Measurements from ENCODE around the gene MORN4.
"Not testable (repeated sequence)": the region's sequence is repeated elsewhere in the genome, so short reads cannot be mapped to it uniquely, and the experiment has no call there.

Gene MORN4

GRCh38 chr10:97598407-97599271 is 34.7 kb downstream of the MORN4 start:
- DNase-seq (ENCODE audit: low read depth in 2 of 2, low spot score in 1 of 2) = no peak

- DNase-seq (ENCODE audit: low read depth in 2 of 2, low spot score in 1 of 2) = no peak
These were observed 35.5 kb downstream of the MORN4 start for GRCh38 chr10:97597778-97598177.

- DNase-seq (ENCODE audit: low read depth in 2 of 2, low spot score in 1 of 2) = no peak
These were observed 36.9 kb downstream of the MORN4 start for GRCh38 chr10:97596101-97597082.

- DNase-seq (ENCODE audit: low read depth in 2 of 2, low spot score in 1 of 2) = no peak
These were observed 39.9 kb downstream of the MORN4 start for GRCh38 chr10:97593421-97593820.

- DNase-seq (ENCODE audit: low read depth in 2 of 2, low spot score in 1 of 2) = no peak
These were observed 42.4 kb downstream of the MORN4 start for GRCh38 chr10:97590748-97591495.

- no peak for DNase-seq (ENCODE audit: low read depth in 2 of 2, low spot score in 1 of 2)
These were observed 43.1 kb downstream of the MORN4 start for GRCh38 chr10:97590082-97590747.

- no peak for DNase-seq (ENCODE audit: low read depth in 2 of 2, low spot score in 1 of 2)
These were observed 43.8 kb downstream of the MORN4 start, which contains the start of gene C10orf62 for GRCh38 chr10:97589479-97589878. C10orf62 (plus strand) TSS chr10:97589721; CDS start chr10:97589898, 177 bp downstream.

- no peak for DNase-seq (ENCODE audit: low read depth in 2 of 2, low spot score in 1 of 2)
These were observed 46.1 kb downstream of the MORN4 start for GRCh38 chr10:97587183-97587582.

- DNase-seq (ENCODE audit: low read depth in 2 of 2, low spot score in 1 of 2) = no peak
These were observed 47.9 kb downstream of the MORN4 start for GRCh38 chr10:97585439-97585811.

GRCh38 chr10:97584798-97585438 is 48.4 kb downstream of the MORN4 start:
- DNase-seq (ENCODE audit: low read depth in 2 of 2, low spot score in 1 of 2) = no peak

- no peak for DNase-seq (ENCODE audit: low read depth in 2 of 2, low spot score in 1 of 2)
These were observed 49.1 kb downstream of the MORN4 start, which contains the start of gene HOGA1 for GRCh38 chr10:97584060-97584797. HOGA1 (plus strand) TSS chr10:97584389; CDS start chr10:97584704, 315 bp downstream.

GRCh38 chr10:97583476-97583875 is 49.8 kb downstream of the MORN4 start:
- DNase-seq (ENCODE audit: low read depth in 2 of 2, low spot score in 1 of 2) = no peak

- no peak for DNase-seq (ENCODE audit: low read depth in 2 of 2, low spot score in 1 of 2)
These were observed 51.1 kb downstream of the MORN4 start for GRCh38 chr10:97582169-97582568.

GRCh38 chr10:97580421-97581367 is 52.6 kb downstream of the MORN4 start:
- DNase-seq (ENCODE audit: low read depth in 2 of 2, low spot score in 1 of 2) = no peak

- no peak for DNase-seq (ENCODE audit: low read depth in 2 of 2, low spot score in 1 of 2)
These were observed 55.0 kb downstream of the MORN4 start for GRCh38 chr10:97578171-97578844.

GRCh38 chr10:97577701-97578100 is 55.6 kb downstream of the MORN4 start:
- no peak for DNase-seq (ENCODE audit: low read depth in 2 of 2, low spot score in 1 of 2)

GRCh38 chr10:97576487-97576886 is 56.8 kb downstream of the MORN4 start:
- not testable (repeated sequence) for DNase-seq (ENCODE audit: low read depth in 2 of 2, low spot score in 1 of 2)

Data from stimulated activated CD8-positive, alpha-beta memory T cell treated with anti-CD3 and anti-CD28 coated beads, Interleukin-4, amount 100 ng/mL, for 4 hours (primary cell).